ENCODE results near the gene PTPRO.

DNA sequence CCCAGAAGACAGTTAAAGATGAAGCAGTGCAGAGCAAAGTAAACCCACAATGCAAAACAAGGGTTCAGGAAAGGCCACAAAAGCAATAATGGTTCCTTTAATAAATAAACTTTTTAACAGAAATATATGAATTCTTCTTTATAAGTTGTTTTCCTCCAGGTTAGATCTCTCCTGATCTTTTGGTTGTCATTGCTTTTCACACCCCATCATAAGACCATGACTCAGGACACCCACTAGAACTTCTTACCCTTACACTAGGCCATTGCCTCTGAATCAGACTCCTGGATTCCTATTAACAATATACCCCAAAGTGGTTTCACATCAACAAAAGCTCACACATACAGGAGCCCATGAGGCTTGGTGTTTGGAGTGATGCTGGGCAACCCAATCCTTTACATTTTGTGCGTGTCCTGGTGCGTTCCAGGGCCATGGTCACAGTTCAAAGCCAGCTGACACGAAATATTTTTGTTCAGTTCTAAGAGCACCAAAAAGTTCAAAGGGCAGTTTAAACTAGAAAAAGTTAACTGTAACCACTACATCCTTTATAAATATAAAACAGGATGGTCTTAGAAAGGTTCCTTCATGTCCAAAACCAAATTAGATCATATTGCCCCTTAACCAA, 279.9 kb downstream of the PTPRO start:
- TF ChIP-seq POLR2A (IDR thresholded peaks at IDR 0.05; ENCODE audit: low read depth, low read length) (no peak), POLR2AphosphoS5 (IDR thresholded peaks at IDR 0.05; ENCODE audit: low read depth, low read length) (no peak), TAF1 (IDR thresholded peaks at IDR 0.05; ENCODE audit: borderline replicate concordance, low read depth, low read length) (no peak)
